Dermis microvascular lymphatic vessel endothelial cell (primary cell): Measurements from ENCODE around the gene AP2S1. TPM values are rescaled to one million over a fixed set of nuclear protein-coding genes. Genes with fewer than 3 reads are reported as not detected.
"Not testable (repeated sequence)": the region's sequence is repeated elsewhere in the genome, so short reads cannot be mapped to it uniquely, and the experiment has no call there.

Source experiments
- DNase-seq, 2 donors: peaks; one replicate each; pipeline versions ENCODE4 v3.0.0 to v3.0.0-alpha.2; 2010; ENCODE audit warnings: low read depth in 2 of 2
- total RNA-seq: library from RNA; depleted of rRNA; stranded (reverse); fragments of >200 nt; gene quantifications from 2 replicates; pipeline ENCODE4 v1.2.1, GENCODE V29; 2014

AP2S1 gene
- total RNA-seq, 1 donor from 2014 or later: 160 TPM

- no peak for DNase-seq
Observed at GRCh38 chr19:46844067-46844489, 6.6 kb downstream of the AP2S1 start.

DNA sequence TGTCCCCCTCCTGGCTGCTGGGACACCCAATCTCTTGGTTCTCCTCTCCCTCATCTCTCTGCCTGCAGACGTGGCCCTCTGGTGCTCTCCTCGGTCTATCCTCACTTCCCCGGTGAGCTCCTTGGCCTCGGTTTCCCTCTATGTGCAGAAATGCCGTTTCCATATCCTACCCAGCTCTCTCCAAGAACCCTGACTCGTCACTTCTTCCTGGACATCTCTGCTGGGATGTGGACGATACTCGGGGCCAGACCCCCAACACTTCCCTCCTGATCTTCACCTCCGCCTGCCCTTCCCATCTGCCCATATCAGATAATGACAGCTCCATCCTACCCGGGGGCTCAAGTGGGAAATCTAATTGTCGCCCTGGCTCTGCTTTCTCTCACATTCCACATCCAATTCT lies 7.9 kb downstream of the AP2S1 start:
- DNase-seq: no peak

GRCh38 chr19:46841458-46842083 lies 9.1 kb downstream of the AP2S1 start:
- peak in 1 of 2 donors; percentile 43 for DNase-seq

GRCh38 chr19:46840498-46840942 lies 10.1 kb downstream of the AP2S1 start:
- peak in 1 of 2 donors; percentile 73 for DNase-seq

DNA sequence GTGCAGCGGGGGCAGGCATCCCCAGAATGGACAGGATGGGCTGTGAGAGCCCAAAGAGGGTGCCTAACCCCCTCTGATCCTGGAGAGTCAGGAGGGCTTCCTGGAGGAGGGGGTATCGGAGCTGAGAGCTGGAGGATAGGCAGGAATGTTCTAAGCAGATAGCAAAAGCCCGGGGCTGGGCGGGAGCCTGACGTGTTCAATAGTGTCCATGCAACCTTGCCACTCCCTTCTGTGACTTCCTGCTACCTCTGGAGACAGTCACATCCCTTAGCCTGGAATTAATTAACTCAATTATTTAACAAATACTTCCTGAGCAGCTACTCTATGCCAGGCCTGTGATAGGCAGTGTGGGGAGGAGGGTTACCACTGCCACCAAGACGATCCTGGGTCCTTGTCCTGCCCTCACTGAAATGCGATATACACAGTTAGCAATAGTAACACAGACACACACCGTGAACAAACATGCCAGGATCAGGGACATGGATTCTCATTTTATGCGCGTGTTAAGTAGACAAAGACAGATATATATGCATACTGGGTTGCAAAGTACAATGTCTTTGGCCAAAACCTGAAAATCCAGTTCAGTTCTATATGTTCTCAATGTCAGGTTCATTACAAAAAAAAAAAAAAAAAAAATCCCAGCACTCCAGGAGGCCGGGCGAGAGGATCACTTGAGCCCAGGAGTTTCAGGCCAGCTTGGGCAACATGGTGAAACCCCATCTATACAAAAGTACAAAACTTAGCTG lies 10.7 kb downstream of the AP2S1 start:
- no peak for DNase-seq

GRCh38 chr19:46838160-46838559 lies 12.5 kb downstream of the AP2S1 start:
- no peak for DNase-seq

- DNase-seq: no peak
Observed at GRCh38 chr19:46834984-46835383, 15.7 kb downstream of the AP2S1 start.

DNA sequence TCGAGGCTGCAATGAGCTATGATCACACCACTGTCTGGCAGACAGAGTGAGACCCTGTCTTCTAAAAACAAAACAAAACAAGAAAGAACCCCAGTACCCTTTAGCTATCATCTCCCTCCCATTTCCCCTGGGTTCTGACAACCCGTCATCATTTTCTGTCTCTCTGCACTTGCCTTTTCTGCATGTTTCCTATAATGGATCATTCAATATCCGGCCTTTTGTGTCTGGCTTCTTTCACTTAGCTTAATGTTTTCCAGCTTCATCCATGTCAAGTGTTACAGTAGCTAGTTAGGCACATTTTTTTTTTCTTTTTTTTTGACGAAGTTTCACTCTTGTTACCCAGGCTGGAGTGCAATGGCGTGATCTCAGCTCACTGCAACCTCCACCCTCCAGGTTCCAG lies 16.5 kb downstream of the AP2S1 start:
- DNase-seq: no peak

DNA sequence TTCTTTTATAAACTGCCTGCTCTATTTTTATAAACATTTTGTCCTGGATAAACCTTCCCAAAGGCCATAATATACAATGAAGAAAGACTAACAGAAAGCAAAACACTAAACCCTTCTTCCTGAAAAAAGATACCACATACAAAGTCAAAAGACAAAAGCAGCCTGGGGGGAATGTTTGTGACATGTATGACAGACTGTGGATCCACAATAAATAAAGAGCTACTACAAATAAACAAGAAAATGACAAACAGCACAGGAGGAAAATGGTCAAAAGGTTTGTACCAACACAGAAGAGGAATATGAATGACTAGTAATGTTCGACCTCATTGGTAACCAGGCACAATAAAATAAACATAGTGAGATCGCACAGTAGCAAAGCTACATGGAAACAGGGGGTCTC lies 19.8 kb downstream of the AP2S1 start:
- no peak for DNase-seq

- no peak for DNase-seq
Observed at GRCh38 chr19:46828484-46828883, 22.2 kb downstream of the AP2S1 start.

- no peak for DNase-seq
Observed at GRCh38 chr19:46825731-46826055, 25.0 kb downstream of the AP2S1 start.

- DNase-seq: peak in 1 of 2 donors; percentile 51
Observed at GRCh38 chr19:46824890-46825730, 25.5 kb downstream of the AP2S1 start.

GRCh38 chr19:46823049-46823448 lies 27.6 kb downstream of the AP2S1 start:
- DNase-seq: no peak

DNA sequence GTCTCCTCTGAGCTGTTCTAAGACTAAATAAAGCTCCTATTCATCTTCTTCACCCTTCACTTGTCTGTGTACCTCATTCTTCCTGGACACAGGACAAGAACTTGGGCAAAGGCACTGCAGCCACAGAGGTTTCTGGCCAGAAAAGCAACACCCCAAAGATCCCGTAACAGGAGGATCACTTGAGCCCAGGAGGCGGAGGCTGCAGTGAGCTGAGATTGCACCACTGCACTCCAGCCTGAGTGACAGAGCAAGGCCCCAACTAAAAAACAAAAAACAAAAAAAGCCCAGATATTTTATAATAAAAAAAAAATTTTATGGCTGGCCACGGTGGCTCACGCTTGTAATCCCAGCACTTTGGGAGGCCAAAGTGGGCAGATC lies 28.2 kb downstream of the AP2S1 start:
- not testable (repeated sequence) for DNase-seq

- DNase-seq: no peak
Observed at GRCh38 chr19:46821512-46822409, 28.9 kb downstream of the AP2S1 start.

- peak in 1 of 2 donors; percentile 20 for DNase-seq
Observed at GRCh38 chr19:46818812-46819211, 31.8 kb downstream of the AP2S1 start.

GRCh38 chr19:46815833-46816627 lies 34.6 kb downstream of the AP2S1 start:
- DNase-seq: no peak

DNA sequence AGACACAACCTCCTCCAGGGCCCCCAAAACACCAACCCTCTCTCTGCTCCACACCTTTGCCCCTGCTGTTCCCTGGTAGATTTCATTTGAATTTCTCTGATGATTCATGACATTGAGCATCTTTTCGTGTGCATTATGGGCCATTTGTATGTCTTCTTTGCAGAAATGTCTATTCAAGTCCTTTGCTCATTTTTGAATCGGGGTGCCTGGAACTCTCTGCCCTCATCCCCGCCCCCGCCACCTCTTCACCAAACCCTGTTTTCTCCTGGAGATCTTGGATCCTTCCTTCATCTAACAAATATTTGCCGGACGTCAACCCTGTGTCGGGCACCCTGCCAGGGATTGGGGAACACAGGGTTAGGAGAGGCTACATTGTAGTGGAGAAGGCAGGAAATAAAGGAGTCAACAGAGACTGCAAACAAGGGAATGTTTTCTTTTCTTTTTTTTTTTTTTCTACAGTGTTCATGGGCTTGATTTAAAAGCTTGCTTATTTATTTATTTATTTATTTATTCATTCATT lies 36.7 kb downstream of the AP2S1 start:
- DNase-seq: peak; percentile 41 to 79

DNA sequence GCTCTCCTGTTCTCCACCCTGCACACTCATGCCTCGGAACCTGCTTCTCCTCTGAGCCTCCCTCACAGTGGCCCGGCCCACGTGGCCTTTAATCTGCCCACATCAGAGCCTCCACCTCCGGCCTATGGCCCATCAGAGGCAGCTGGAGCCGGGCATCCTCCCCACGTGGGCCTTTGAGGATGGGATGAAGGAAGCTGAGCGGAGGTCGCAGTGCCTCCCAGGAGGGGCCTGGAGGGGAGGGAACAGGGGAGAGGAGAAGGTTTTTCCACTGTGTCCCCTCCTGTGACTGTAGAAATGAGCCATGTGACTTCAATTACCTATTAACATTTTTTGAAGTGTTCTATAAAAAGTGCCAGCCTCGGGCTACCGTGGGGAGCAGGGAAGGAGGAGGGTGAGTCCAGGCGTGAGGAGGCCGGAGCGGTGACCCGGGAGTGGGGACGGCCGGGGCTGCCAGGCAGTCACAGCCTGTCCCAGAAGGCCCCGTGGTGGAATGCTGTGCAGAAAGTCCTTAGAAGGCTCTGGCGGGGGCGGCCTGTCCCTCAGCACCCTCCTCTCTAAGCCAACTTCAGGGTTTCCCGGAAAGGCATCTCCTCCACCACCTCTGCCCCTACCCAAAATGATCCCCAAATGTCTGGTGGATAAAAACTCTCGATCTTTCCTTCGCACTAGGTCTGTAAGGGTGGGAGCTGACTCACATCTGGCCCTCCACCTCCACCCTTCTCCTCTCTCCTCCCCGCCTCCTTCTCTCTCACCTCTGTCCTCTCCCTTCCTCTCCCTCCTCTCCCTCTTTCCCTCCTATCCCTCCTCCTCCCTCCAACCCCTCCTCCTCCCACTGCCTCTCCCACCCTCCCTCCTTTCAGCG lies 37.4 kb downstream of the AP2S1 start:
- no peak for DNase-seq
